Panc1 (cell line): ENCODE results near the gene SPSB3. TPM values are rescaled to one million over a fixed set of nuclear protein-coding genes. Genes with fewer than 3 reads are reported as not detected.

Experiments
- ATAC-seq: fragments of 200-7000 bp; cut with Tn5 transposase; 2 replicates; pipeline ENCODE4 v1.9.1; 2020; ENCODE audit warnings: mild to moderate bottlenecking, moderate library complexity
- BruUV-seq: library from RNA; stranded (reverse); fragments of 400-500 nt; replicated peaks from 2 replicates; lab custom pipeline; 2021; lab: Mats Ljungman, UMichigan
- CTCF ChIA-PET: fragments of 300-600 bp; sonication (Branson Sonifier 250); formaldehyde crosslinking; loops from one replicate; lab custom pipeline; 2022; ENCODE audit warnings: antibody characterized with exemption; lab: Charles Lee
- POLR2A ChIA-PET: fragments of 300-600 bp; sonication (Branson Sonifier 250); formaldehyde crosslinking; loops from one replicate; lab custom pipeline; 2022; ENCODE audit warnings: antibody characterized with exemption; lab: Charles Lee
- DNase-seq: peaks from one replicate; pipeline ENCODE4 v3.0.0-alpha.2; 2010; ENCODE audit warnings: low read depth, low spot score
- H3K27ac ChIP-seq: 2 replicates; pipeline ENCODE4 v1.5.1; 2011; ENCODE audit warnings: mild to moderate bottlenecking, low read length, inconsistent platforms
- H3K27me3 ChIP-seq: fragments of 200-500 bp; sonication (Bioruptor generic); 2 replicates; pipeline ENCODE4 v1.6.0; 2014; ENCODE audit warnings: low read length, inconsistent platforms; ENCODE audit not compliant: control insufficient read depth, insufficient read depth
- H3K36me3 ChIP-seq: fragments of 200-500 bp; sonication (Bioruptor generic); 2 replicates; pipeline ENCODE4 v1.5.1; 2014; ENCODE audit warnings: inconsistent platforms, mild to moderate bottlenecking, low read length, moderate library complexity; ENCODE audit not compliant: control insufficient read depth, insufficient read depth
- H3K4me1 ChIP-seq: 2 replicates; pipeline ENCODE4 v1.5.1; 2011; ENCODE audit warnings: inconsistent platforms, mild to moderate bottlenecking, low read length, moderate library complexity; ENCODE audit not compliant: control insufficient read depth, insufficient read depth
- H3K4me3 ChIP-seq, 2 experiments: 2 replicates each; pipeline ENCODE4 v1.5.1; 2011 to 2012; ENCODE audit warnings: low read depth in 2 of 2, low read length in 2 of 2, mild to moderate bottlenecking in 2 of 2, inconsistent platforms in 1 of 2, moderate library complexity in 1 of 2
- H3K9me3 ChIP-seq: fragments of 200-500 bp; sonication (Bioruptor generic); 2 replicates; pipeline ENCODE4 v1.5.1; 2014; ENCODE audit warnings: low read depth, mild to moderate bottlenecking, inconsistent platforms, low read length, moderate library complexity; ENCODE audit not compliant: control insufficient read depth, insufficient read depth
- CTCF ChIP-seq: fragments of 450-650 bp; IDR thresholded peaks from 2 replicates; pipeline ENCODE4 v1.5.1; 2017; ENCODE audit warnings: mild to moderate bottlenecking
- POLR2AphosphoS5 ChIP-seq: IDR thresholded peaks from 2 replicates; pipeline ENCODE4 v1.6.1; 2012; ENCODE audit warnings: mild to moderate bottlenecking, low read depth, low read length, moderate library complexity
- REST ChIP-seq, 2 experiments: IDR thresholded peaks; 2 replicates each; pipeline ENCODE4 v1.6.1; 2011 to 2012; ENCODE audit warnings: low read depth in 2 of 2, control low read depth in 1 of 2, low read length in 1 of 2, mild to moderate bottlenecking in 1 of 2, moderate library complexity in 1 of 2; ENCODE audit not compliant: insufficient read depth in 1 of 2
- SIN3A ChIP-seq: IDR thresholded peaks from 2 replicates; pipeline ENCODE4 v1.6.1; 2012; ENCODE audit warnings: low read depth, mild to moderate bottlenecking, low read length, moderate library complexity, borderline replicate concordance; ENCODE audit not compliant: insufficient read depth
- TCF7L2 ChIP-seq: IDR thresholded peaks from 2 replicates; pipeline ENCODE4 v1.6.1; 2011; ENCODE audit warnings: mild to moderate bottlenecking, low read depth, low read length, inconsistent platforms
- in situ Hi-C: cut with HindIII; loops from 2 replicates; pipeline ENCODE4 v1.10.0; 2016; ENCODE audit warnings: low sequenced_read_pairs, low pct_unique_long_range_greater_than_20kb
- intact Hi-C: fragments of 100-400 bp; cut with micrococcal nuclease; formaldehyde crosslinking; loops from one replicate; pipeline ENCODE4 v1.10.0; 2022; ENCODE audit not compliant: unreplicated experiment
- total RNA-seq: library from RNA; stranded (reverse); gene quantifications from one replicate; pipeline ENCODE4 v1.2.1, GENCODE V29; 2021; ENCODE audit not compliant: unreplicated experiment

The SPSB3 gene
- total RNA-seq, 1 experiment from 2014 or later = 23.0 TPM

GRCh38 chr16:1818204-1818872, 36.0 kb upstream of the SPSB3 start:
- ATAC-seq = peak; percentile 28; the same call in 1 of the 2 replicates
- TF ChIP-seq REST (IDR thresholded peaks at IDR 0.05; ENCODE audit: insufficient read depth in 1 of 2, low read depth in 2 of 2, low read length in 1 of 2) (no peak), CTCF (no peak), TCF7L2 (no peak), SIN3A (no peak), POLR2AphosphoS5 (no peak)
- no peaks in the 10 kb centered on the region for H3K9me3 ChIP-seq
- H3K4me1 ChIP-seq = no peaks in the 10 kb centered on the region
- no peak overlapping the region for H3K4me3 ChIP-seq
- POLR2A ChIA-PET = no interaction called here
- H3K27me3 ChIP-seq = no peaks in the 10 kb centered on the region
- no peak for DNase-seq
- in situ Hi-C loops = no loop called here
- H3K27ac ChIP-seq = no peak overlapping the region
- no peaks in the 10 kb centered on the region for H3K36me3 ChIP-seq
- intact Hi-C loops = no loop called here
- BruUV-seq = no TSS peak
- CTCF ChIA-PET = interaction anchor here (0.6 kb wide), 1 partner anchor 15 kb away, joined by 8 read pairs; no protein-coding TSS in a partner anchor

GRCh38 chr16:1817716-1818115, 35.3 kb upstream of the SPSB3 start:
- Histone ChIP-seq H3K27me3 (no peaks in the 10 kb centered on the region), H3K4me1 (peaks cover 2% of the 10 kb centered on the region; the same call in 1 of the 2 replicates), H3K9me3 (no peaks in the 10 kb centered on the region), H3K27ac (no peak overlapping the region), H3K4me3 (no peak overlapping the region), H3K36me3 (no peaks in the 10 kb centered on the region)
- ChIA-PET CTCF (no interaction called here), POLR2A (no interaction called here)
- ATAC-seq (peak; percentile 4; the same call in 1 of the 2 replicates), DNase-seq (no peak)
- in situ Hi-C loops = no loop called here
- no TSS peak for BruUV-seq
- TF ChIP-seq SIN3A = no peak
- no peak for TF ChIP-seq REST (IDR thresholded peaks at IDR 0.05; ENCODE audit: insufficient read depth in 1 of 2, low read depth in 2 of 2, low read length in 1 of 2)
- TF ChIP-seq POLR2AphosphoS5 = no peak
- TF ChIP-seq CTCF = no peak
- TF ChIP-seq TCF7L2 = no peak
- intact Hi-C loops = no loop called here
